CD4-positive, alpha-beta T cell treated with Interleukin-6 at 100 ng/mL for 8 hours (primary cell): ENCODE measurements around the gene APOC4.
A peak's percentile ranks its signal among the peaks of the same experiment; 100 is the strongest.
"Not testable (repeated sequence)": the region's sequence is repeated elsewhere in the genome, so short reads cannot be mapped to it uniquely, and the experiment has no call there.

Experiments used
- DNase-seq: peaks from one replicate; pipeline ENCODE4 v3.0.0-alpha.2; 2020; ENCODE audit warnings: mixed read lengths, low spot score

APOC4 gene

GRCh38 chr19:44958090-44958489 lies 16.1 kb downstream of the APOC4 start:
- no peak for DNase-seq

DNA sequence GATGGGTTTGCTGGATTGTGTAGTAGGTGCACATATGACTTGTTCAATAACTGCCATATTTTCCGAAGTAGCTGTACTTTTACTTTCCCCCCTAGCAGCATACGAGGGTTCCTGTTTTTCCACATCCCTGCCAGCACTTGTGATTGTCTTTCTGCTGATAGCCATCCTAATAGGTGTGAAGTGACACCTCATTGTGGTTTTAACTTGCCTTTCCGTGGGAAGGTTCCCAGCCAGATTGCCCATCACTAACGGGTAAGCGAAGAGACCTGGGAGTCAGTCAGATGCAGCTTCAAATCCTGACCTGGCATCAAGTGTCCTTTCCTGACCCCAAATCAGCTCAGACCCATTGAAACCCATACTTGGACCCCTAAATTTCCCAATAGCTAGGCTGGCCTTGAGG lies 17.7 kb downstream of the APOC4 start:
- no peak for DNase-seq

- DNase-seq, result no peak
Measured at GRCh38 chr19:44960906-44961728, 19.1 kb downstream of the APOC4 start.

DNA sequence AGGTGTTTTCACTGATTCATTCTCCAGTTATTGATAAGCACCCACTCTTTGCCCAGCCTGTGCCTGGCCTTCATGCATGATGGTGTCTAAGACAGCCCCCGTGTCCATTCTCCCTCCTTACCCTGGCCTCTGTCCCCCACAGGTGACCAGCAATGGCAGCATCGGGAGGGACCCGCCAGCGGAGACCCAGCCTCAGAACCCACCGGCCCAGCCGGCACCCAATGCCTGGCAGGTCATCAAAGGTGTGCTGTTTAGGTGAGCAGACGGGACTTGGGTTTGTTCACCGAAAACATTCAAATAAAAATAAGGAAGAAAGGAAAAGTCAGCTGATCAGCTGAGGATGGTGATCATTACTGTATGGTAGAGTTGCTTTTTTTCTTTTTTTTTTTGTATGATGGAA lies 19.8 kb downstream of the APOC4 start:
- DNase-seq, result no peak

DNA sequence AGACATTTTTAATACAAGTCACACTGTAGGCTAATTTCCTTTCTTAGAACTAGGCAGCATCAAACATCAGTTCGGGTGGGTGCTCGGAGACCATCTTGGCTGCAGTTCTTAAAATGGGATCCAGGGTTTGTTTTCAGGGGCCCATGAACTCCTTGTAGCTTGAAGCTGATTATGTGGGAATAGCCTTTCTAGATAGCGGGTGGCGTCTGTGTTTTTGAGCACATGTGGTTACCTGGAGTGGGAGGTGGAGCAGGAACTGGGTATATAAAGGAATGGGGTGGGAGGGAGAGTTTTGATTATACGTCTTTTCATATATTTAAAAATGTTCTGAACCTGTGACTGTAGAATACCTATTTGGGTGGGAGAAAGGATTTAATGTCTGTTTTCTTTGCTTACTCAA lies 26.1 kb downstream of the APOC4 start:
- no peak for DNase-seq

GRCh38 chr19:44968670-44969069 lies 26.6 kb downstream of the APOC4 start:
- DNase-seq, result no peak

- no peak for DNase-seq
Measured at GRCh38 chr19:44969437-44969836, 27.4 kb downstream of the APOC4 start.

- not testable (repeated sequence) for DNase-seq
Measured at GRCh38 chr19:44971451-44971850, 29.4 kb downstream of the APOC4 start.

DNA sequence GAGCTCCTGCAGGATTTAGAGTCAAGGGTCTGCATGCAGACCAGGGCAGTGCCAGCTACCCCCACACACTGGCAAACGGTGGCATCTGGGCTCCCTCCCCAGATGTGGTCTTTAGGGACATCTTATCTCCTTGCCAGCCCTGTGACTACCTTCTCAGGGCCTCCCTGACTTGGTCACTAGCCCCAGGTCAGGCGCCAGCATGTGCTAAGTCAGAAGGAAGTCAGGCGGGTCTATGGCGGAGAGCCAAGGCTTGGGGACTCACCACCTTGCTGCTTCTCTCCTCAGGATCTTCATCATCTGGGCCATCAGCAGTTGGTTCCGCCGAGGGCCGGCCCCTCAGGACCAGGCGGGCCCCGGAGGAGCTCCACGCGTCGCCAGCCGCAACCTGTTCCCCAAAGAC lies 30.8 kb downstream of the APOC4 start:
- no peak for DNase-seq

DNA sequence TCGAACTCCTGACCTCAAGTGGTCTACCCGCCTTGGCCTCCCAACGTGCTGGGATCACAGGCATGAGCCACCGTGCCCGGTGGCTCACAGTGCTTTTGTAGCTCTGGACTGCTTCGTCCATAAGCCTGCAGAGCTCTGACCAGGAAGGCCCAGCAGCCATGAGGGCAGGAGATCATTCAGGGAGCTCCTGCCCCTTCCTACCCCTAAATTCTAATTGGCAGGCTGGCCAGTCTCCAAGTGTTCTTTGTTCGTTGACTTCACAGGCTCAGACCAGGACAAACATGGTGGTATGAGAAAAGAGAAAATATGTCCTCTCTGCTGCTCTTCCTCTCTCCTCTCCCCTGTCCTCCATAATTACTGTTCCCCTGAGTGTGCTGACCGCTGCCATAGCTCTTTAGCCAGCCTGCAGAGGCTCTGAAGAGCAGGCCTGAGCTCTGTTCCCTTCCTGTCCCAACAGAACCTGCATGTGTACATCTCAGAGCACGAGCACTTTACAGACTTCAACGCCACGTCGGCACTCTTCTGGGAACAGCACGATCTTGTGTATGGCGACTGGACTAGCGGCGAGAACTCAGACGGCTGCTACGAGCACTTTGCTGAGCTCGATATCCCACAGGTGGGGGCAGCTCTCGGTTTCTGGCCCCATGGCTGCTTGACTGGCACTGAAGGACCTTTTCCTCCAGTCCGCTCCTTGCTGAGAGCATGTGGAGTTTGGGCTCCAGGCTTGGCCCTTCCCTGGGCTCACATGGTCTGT lies 32.1 kb downstream of the APOC4 start:
- no peak for DNase-seq

DNA sequence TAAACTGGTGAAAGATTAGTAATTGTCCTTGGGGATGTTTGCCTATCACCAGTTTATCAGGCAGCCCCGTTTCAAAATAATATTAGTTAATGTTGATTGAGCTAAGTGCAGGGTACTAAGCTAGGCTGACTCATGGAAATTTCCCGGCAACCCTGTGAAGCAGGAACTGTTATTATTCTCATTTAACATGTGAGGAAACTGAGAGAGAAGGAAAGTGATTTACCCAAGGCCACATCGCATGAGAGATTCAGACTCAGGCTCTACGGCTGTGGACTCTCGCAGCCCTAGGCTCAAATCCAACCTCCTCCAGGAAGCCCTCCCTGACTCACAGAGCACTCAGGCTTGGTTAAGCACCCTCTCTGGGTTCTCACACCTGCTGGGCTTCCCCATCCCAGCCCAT lies 32.8 kb downstream of the APOC4 start:
- DNase-seq, result no peak

GRCh38 chr19:44975444-44975843 lies 33.4 kb downstream of the APOC4 start:
- no peak for DNase-seq

GRCh38 chr19:44984005-44984404 lies 42.0 kb downstream of the APOC4 start:
- no peak for DNase-seq

- no peak for DNase-seq
Measured at GRCh38 chr19:44985445-44985844, 43.4 kb downstream of the APOC4 start.

GRCh38 chr19:44986389-44986788 lies 44.4 kb downstream of the APOC4 start:
- no peak for DNase-seq

DNA sequence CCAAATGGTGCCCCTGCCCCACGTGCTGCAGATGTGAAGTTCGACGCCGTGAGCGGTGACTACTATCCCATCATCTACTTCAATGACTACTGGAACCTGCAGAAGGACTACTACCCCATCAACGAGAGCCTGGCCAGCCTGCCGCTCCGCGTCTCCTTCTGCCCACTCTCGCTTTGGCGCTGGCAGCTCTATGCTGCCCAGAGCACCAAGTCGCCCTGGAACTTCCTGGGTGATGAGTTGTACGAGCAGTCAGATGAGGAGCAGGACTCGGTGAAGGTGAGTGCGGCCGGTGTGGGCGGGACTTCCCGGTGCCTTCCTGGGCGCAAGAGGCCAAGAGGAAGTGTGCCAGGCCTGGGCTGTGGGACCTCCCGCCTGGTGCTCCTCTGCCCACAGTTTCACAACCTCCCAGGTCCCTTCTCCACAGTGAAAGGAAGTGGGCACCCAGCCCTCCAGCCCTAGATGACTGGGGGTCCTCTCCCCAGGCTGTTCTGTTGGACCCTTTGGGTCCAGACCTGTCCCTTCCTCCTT lies 45.2 kb downstream of the APOC4 start:
- DNase-seq, result no peak

DNA sequence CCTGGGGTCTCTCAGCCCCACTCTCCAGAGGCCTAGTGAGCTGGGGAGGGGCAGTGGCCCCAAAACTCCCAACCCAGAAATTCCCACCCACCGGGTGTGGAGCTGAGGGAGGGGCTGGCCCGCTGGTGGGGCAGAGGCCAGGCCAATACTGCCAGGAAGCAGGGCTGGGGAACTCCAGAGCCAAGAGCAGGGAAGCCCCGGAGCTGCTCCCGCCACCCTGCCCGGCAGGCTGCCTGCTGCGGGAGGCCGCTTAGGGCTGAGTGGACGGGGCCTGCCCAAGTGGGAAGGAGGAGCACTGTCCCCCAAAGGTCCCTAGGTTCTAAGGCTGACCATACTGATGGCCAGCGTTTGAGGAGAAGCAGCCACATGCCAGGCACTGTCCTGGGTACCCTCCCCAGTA lies 46.2 kb downstream of the APOC4 start:
- no peak for DNase-seq

- peak; percentile 52 for DNase-seq
Measured at GRCh38 chr19:44988896-44989556, 47.0 kb downstream of the APOC4 start.

GRCh38 chr19:44990459-44990858 lies 48.4 kb downstream of the APOC4 start:
- no peak for DNase-seq

- no peak for DNase-seq
Measured at GRCh38 chr19:44990966-44991365, 48.9 kb downstream of the APOC4 start.

DNA sequence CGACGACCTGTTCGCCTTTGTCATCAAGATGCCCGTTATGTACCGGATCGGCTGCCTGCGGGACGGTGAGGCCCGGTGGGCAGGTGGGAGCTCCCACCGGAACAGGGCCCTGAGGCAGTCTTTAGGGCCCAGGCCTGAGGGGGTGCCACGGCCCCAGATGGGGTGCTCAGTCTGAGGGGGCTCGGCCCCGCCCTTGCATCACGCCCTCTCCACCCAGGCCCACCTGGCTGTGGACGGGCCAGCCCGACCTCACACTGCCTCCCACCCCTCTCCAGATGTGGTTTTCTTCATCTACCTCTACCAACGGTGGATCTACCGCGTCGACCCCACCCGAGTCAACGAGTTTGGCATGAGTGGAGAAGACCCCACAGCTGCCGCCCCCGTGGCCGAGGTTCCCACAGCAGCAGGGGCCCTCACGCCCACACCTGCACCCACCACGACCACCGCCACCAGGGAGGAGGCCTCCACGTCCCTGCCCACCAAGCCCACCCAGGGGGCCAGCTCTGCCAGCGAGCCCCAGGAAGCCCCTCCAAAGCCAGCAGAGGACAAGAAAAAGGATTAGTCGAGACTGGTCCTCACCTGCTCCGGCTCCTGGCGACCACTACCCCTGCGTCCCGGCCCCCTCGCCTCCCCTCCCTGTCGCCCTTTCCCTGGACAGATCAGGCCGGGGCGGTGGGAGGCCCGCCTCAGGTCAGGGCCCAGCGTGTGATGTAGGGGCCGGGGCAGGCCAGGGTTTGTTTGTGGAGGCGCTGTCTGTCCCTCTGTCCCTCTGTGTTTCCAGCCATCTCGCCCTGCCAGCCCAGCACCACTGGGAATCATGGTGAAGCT lies 50.5 kb downstream of the APOC4 start:
- DNase-seq, result no peak

GRCh38 chr19:44993526-44993925 lies 51.5 kb downstream of the APOC4 start:
- DNase-seq, result no peak
